ENCODE data around the gene SLC30A3. TPM values are rescaled to one million over a fixed set of nuclear protein-coding genes. Genes with fewer than 3 reads are reported as not detected.
A peak's percentile ranks its signal among the peaks of the same experiment; 100 is the strongest.

SLC30A3 gene
- not detected in 2 replicates for total RNA-seq
- long read RNA-seq, result 0 reads

GRCh38 chr2:27262379-27263286 lies at the start of gene SLC30A3:
Gene SLC30A3 (minus strand): TSS chr2:27263047. CDS start chr2:27262906, 141 bp downstream.
- Mint-ChIP-seq H3K36me3 (ENCODE audit: unreplicated experiment) (no peaks in the 10 kb centered on the region), H3K4me3 (ENCODE audit: unreplicated experiment) (peak within 1 kb of the TSS; percentile 75), H3K27ac (ENCODE audit: unreplicated experiment) (no peak within 1 kb of the TSS), H3K9me3 (ENCODE audit: unreplicated experiment) (no peaks in the 10 kb centered on the region), H3K4me1 (ENCODE audit: unreplicated experiment) (peaks cover 25% of the 10 kb centered on the region), H3K27me3 (ENCODE audit: unreplicated experiment) (peaks cover 53% of the 10 kb centered on the region)
- TF ChIP-seq CTCF (IDR thresholded peaks at IDR 0.05), result peak; percentile 7
- no peak for DNase-seq (ENCODE audit: extremely low spot score, unreplicated experiment)

DNA sequence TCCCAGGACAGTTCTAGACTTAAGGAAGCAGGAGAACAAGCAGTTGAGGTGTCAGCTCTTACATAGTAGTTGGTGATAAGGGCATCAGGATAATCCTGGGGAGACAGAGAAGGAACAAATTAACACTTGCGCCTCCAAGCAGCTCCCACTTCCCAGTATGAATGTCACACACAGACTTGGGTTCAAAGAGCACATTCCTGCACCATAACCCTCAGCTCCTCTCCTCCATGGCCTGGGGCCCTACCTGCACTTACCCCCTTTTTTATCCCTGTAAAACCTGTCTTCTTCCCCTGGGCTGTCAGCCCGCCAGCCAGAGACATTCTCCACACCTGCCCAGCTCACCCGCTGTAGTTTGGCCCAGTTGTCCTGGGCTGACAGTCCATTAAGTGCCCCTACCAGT lies 49.3 kb upstream of the SLC30A3 start:
- DNase-seq (ENCODE audit: extremely low spot score, unreplicated experiment), result no peak

GRCh38 chr2:27309651-27310050 lies 46.8 kb upstream of the SLC30A3 start:
- no peak overlapping the region for H3K4me3 Mint-ChIP-seq (ENCODE audit: unreplicated experiment)
- TF ChIP-seq CTCF (IDR thresholded peaks at IDR 0.05), result no peak
- DNase-seq (ENCODE audit: extremely low spot score, unreplicated experiment), result no peak
- H3K36me3 Mint-ChIP-seq (ENCODE audit: unreplicated experiment), result peaks cover 11% of the 10 kb centered on the region
- no peaks in the 10 kb centered on the region for H3K9me3 Mint-ChIP-seq (ENCODE audit: unreplicated experiment)
- no peak overlapping the region for H3K27ac Mint-ChIP-seq (ENCODE audit: unreplicated experiment)
- H3K4me1 Mint-ChIP-seq (ENCODE audit: unreplicated experiment), result no peaks in the 10 kb centered on the region
- peaks cover 6% of the 10 kb centered on the region for H3K27me3 Mint-ChIP-seq (ENCODE audit: unreplicated experiment)

More for the DNA sequence above, 49.3 kb upstream of the SLC30A3 start:
- peaks cover 3% of the 10 kb centered on the region for H3K27me3 Mint-ChIP-seq (ENCODE audit: unreplicated experiment)
- H3K4me3 Mint-ChIP-seq (ENCODE audit: unreplicated experiment), result no peak overlapping the region
- peaks cover 11% of the 10 kb centered on the region for H3K36me3 Mint-ChIP-seq (ENCODE audit: unreplicated experiment)
- H3K27ac Mint-ChIP-seq (ENCODE audit: unreplicated experiment), result no peak overlapping the region
- no peak for TF ChIP-seq CTCF (IDR thresholded peaks at IDR 0.05)
- no peaks in the 10 kb centered on the region for H3K9me3 Mint-ChIP-seq (ENCODE audit: unreplicated experiment)
- no peaks in the 10 kb centered on the region for H3K4me1 Mint-ChIP-seq (ENCODE audit: unreplicated experiment)

GRCh38 chr2:27308359-27308881 lies 45.6 kb upstream of the SLC30A3 start, which contains the start of gene UCN:
Gene UCN (minus strand): TSS chr2:27308445. CDS start chr2:27307895, 550 bp downstream.
- no peaks in the 10 kb centered on the region for H3K9me3 Mint-ChIP-seq (ENCODE audit: unreplicated experiment)
- peaks cover 6% of the 10 kb centered on the region for H3K27me3 Mint-ChIP-seq (ENCODE audit: unreplicated experiment)
- H3K4me3 Mint-ChIP-seq (ENCODE audit: unreplicated experiment), result no peak within 1 kb of the TSS
- peaks cover 11% of the 10 kb centered on the region for H3K36me3 Mint-ChIP-seq (ENCODE audit: unreplicated experiment)
- TF ChIP-seq CTCF (IDR thresholded peaks at IDR 0.05), result no peak
- H3K27ac Mint-ChIP-seq (ENCODE audit: unreplicated experiment), result no peak within 1 kb of the TSS
- DNase-seq (ENCODE audit: extremely low spot score, unreplicated experiment), result no peak
- no peaks in the 10 kb centered on the region for H3K4me1 Mint-ChIP-seq (ENCODE audit: unreplicated experiment)

Data from osteocyte (in vitro differentiated cells).